ENCODE measurements around the gene HMGA1.

DNA sequence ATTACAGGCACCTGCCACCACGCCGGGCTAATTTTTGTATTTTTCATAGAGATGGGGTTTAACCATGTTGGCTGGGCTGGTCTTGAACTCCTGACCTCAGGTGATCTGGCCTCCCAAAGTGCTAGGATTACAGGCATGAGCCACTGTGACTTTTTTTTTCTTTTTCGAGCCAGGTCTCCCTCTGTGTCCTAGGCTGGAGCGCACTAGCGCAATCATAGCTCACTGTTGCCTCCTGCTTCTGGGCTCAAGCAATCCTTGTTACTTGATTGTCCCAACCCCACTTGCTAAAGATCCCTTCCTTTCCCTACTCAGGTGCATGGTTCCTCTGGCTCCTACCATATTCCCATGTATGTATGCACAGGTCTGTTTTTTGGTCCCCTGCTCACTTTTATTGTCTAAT, 39.5 kb downstream of the HMGA1 start:
- TF ChIP-seq, protein P1, sequence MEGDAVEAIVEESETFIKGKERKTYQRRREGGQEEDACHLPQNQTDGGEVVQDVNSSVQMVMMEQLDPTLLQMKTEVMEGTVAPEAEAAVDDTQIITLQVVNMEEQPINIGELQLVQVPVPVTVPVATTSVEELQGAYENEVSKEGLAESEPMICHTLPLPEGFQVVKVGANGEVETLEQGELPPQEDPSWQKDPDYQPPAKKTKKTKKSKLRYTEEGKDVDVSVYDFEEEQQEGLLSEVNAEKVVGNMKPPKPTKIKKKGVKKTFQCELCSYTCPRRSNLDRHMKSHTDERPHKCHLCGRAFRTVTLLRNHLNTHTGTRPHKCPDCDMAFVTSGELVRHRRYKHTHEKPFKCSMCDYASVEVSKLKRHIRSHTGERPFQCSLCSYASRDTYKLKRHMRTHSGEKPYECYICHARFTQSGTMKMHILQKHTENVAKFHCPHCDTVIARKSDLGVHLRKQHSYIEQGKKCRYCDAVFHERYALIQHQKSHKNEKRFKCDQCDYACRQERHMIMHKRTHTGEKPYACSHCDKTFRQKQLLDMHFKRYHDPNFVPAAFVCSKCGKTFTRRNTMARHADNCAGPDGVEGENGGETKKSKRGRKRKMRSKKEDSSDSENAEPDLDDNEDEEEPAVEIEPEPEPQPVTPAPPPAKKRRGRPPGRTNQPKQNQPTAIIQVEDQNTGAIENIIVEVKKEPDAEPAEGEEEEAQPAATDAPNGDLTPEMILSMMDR (IDR thresholded peaks at IDR 0.05) = no peak
- TF ChIP-seq POLR2A (IDR thresholded peaks at IDR 0.05) = no peak

Data from thyroid gland (tissue), 4 donors.